ENCODE measurements around the gene SPN.
"Not testable (repeated sequence)": the region's sequence is repeated elsewhere in the genome, so short reads cannot be mapped to it uniquely, and the experiment has no call there.

DNA sequence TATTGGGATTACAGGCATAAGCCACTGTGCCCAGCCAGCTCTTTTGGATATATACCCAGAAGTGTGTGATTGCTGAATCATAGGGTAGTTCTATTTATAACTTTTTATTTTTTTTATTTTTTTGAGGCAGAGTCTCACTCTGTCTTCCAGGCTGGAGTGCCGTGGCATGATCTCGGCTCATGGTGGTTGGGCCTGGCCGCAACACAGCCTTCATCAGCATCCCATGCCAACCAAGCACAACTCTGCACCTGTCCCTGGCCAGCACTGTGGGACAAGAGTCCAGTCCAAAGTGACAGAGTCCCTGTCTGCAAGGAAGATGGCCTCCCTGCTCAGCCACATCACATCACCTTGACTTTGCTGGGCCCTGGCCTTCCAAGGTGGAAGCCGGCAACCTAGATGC lies 37.9 kb upstream of the SPN start:
- TF ChIP-seq, protein P1, sequence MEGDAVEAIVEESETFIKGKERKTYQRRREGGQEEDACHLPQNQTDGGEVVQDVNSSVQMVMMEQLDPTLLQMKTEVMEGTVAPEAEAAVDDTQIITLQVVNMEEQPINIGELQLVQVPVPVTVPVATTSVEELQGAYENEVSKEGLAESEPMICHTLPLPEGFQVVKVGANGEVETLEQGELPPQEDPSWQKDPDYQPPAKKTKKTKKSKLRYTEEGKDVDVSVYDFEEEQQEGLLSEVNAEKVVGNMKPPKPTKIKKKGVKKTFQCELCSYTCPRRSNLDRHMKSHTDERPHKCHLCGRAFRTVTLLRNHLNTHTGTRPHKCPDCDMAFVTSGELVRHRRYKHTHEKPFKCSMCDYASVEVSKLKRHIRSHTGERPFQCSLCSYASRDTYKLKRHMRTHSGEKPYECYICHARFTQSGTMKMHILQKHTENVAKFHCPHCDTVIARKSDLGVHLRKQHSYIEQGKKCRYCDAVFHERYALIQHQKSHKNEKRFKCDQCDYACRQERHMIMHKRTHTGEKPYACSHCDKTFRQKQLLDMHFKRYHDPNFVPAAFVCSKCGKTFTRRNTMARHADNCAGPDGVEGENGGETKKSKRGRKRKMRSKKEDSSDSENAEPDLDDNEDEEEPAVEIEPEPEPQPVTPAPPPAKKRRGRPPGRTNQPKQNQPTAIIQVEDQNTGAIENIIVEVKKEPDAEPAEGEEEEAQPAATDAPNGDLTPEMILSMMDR (IDR thresholded peaks at IDR 0.05; ENCODE audit: poor library complexity) = not testable (repeated sequence)
- not testable (repeated sequence) for TF ChIP-seq EZH2phosphoT487 (IDR thresholded peaks at IDR 0.05; ENCODE audit: low read depth, severe bottlenecking, unreplicated experiment)

Measured in hepatocyte (in vitro differentiated cells).